Right forelimb (tissue), 1 donor: ENCODE results near the gene MYOCD.

Experiments
- DNase-seq: peaks from one replicate; pipeline ENCODE4 v3.0.0-alpha.2; 2018

MYOCD gene

GRCh38 chr17:12644623-12645022 lies 21.1 kb upstream of the MYOCD start:
- no peak for DNase-seq

- no peak for DNase-seq
These were observed 18.8 kb upstream of the MYOCD start for GRCh38 chr17:12646761-12647422.

- no peak for DNase-seq
These were observed 17.2 kb upstream of the MYOCD start for GRCh38 chr17:12648498-12648897.

- no peak for DNase-seq
These were observed 9.8 kb upstream of the MYOCD start for GRCh38 chr17:12655936-12656335.

- no peak for DNase-seq
These were observed 9.3 kb upstream of the MYOCD start for GRCh38 chr17:12656354-12656753.

GRCh38 chr17:12659500-12659899 lies 6.2 kb upstream of the MYOCD start:
- DNase-seq = no peak

GRCh38 chr17:12664252-12664651 lies 1.4 kb upstream of the MYOCD start:
- no peak for DNase-seq

GRCh38 chr17:12664894-12665262 lies 812 bp upstream of the MYOCD start:
- DNase-seq = no peak

- DNase-seq = no peak
These were observed 1.0 kb downstream of the MYOCD start for GRCh38 chr17:12666718-12667117.

- no peak for DNase-seq
These were observed 1.7 kb downstream of the MYOCD start for GRCh38 chr17:12667299-12667958.

GRCh38 chr17:12671906-12672305 lies 6.2 kb downstream of the MYOCD start:
- DNase-seq = no peak

- no peak for DNase-seq
These were observed 7.3 kb downstream of the MYOCD start for GRCh38 chr17:12672947-12673346.

- DNase-seq = no peak
These were observed 8.1 kb downstream of the MYOCD start for GRCh38 chr17:12673788-12674187.

- no peak for DNase-seq
These were observed 14.8 kb downstream of the MYOCD start for GRCh38 chr17:12680407-12680897.

GRCh38 chr17:12680993-12681392 lies 15.3 kb downstream of the MYOCD start:
- DNase-seq = no peak

- no peak for DNase-seq
These were observed 17.6 kb downstream of the MYOCD start for GRCh38 chr17:12683299-12683698.

GRCh38 chr17:12686486-12686885 lies 20.8 kb downstream of the MYOCD start:
- DNase-seq = no peak

GRCh38 chr17:12688382-12688781 lies 22.7 kb downstream of the MYOCD start:
- no peak for DNase-seq

- DNase-seq = no peak
These were observed 25.5 kb downstream of the MYOCD start for GRCh38 chr17:12691173-12691572.

- DNase-seq = no peak
These were observed 27.9 kb downstream of the MYOCD start for GRCh38 chr17:12693640-12694039.

- no peak for DNase-seq
These were observed 40.4 kb downstream of the MYOCD start for GRCh38 chr17:12706070-12706469.

GRCh38 chr17:12709063-12709462 lies 43.4 kb downstream of the MYOCD start:
- DNase-seq = no peak

- no peak for DNase-seq
These were observed 46.7 kb downstream of the MYOCD start for GRCh38 chr17:12712415-12712814.

GRCh38 chr17:12712941-12713340 lies 47.3 kb downstream of the MYOCD start:
- DNase-seq = no peak

GRCh38 chr17:12719948-12720347 lies 54.3 kb downstream of the MYOCD start:
- DNase-seq = no peak
